Measurements from ENCODE around the gene NPC1L1.

NPC1L1 gene

GRCh38 chr7:44534087-44534486, 7.0 kb downstream of the NPC1L1 start:
- DNase-seq (ENCODE audit: low spot score) = no peak
- TF ChIP-seq CTCF (IDR thresholded peaks at IDR 0.05; ENCODE audit: extremely low read depth, missing control alignments) = no peak

GRCh38 chr7:44533301-44534055, 7.7 kb downstream of the NPC1L1 start:
- DNase-seq (ENCODE audit: low spot score) = no peak
- TF ChIP-seq CTCF (IDR thresholded peaks at IDR 0.05; ENCODE audit: extremely low read depth, missing control alignments) = no peak

GRCh38 chr7:44531421-44532380, 9.4 kb downstream of the NPC1L1 start:
- TF ChIP-seq CTCF (IDR thresholded peaks at IDR 0.05; ENCODE audit: extremely low read depth, missing control alignments) = no peak
- no peak for DNase-seq (ENCODE audit: low spot score)

- DNase-seq (ENCODE audit: low spot score) = no peak
- TF ChIP-seq CTCF (IDR thresholded peaks at IDR 0.05; ENCODE audit: extremely low read depth, missing control alignments) = no peak
Measured at GRCh38 chr7:44530990-44531389, 10.1 kb downstream of the NPC1L1 start.

GRCh38 chr7:44524811-44525388, 16.2 kb downstream of the NPC1L1 start:
- DNase-seq (ENCODE audit: low spot score) = no peak
- TF ChIP-seq CTCF (IDR thresholded peaks at IDR 0.05; ENCODE audit: extremely low read depth, missing control alignments) = no peak

- no peak for DNase-seq (ENCODE audit: low spot score)
- no peak for TF ChIP-seq CTCF (IDR thresholded peaks at IDR 0.05; ENCODE audit: extremely low read depth, missing control alignments)
Measured at GRCh38 chr7:44522315-44522714, 18.8 kb downstream of the NPC1L1 start.

All from GM20000 (cell line).